Panc1 (cell line): ENCODE data around the gene FGF5. TPM values are rescaled to one million over a fixed set of nuclear protein-coding genes. Genes with fewer than 3 reads are reported as not detected.

Experiments
- ATAC-seq: fragments of 200-7000 bp; cut with Tn5 transposase; 2 replicates; pipeline ENCODE4 v1.9.1; 2020; ENCODE audit warnings: mild to moderate bottlenecking, moderate library complexity
- BruUV-seq: library from RNA; stranded (reverse); fragments of 400-500 nt; replicated peaks from 2 replicates; lab custom pipeline; 2021; lab: Mats Ljungman, UMichigan
- CTCF ChIA-PET: fragments of 300-600 bp; sonication (Branson Sonifier 250); formaldehyde crosslinking; loops from one replicate; lab custom pipeline; 2022; ENCODE audit warnings: antibody characterized with exemption; lab: Charles Lee
- POLR2A ChIA-PET: fragments of 300-600 bp; sonication (Branson Sonifier 250); formaldehyde crosslinking; loops from one replicate; lab custom pipeline; 2022; ENCODE audit warnings: antibody characterized with exemption; lab: Charles Lee
- DNase-seq: peaks from one replicate; pipeline ENCODE4 v3.0.0-alpha.2; 2010; ENCODE audit warnings: low read depth, low spot score
- H3K27ac ChIP-seq: 2 replicates; pipeline ENCODE4 v1.5.1; 2011; ENCODE audit warnings: mild to moderate bottlenecking, low read length, inconsistent platforms
- H3K27me3 ChIP-seq: fragments of 200-500 bp; sonication (Bioruptor generic); 2 replicates; pipeline ENCODE4 v1.6.0; 2014; ENCODE audit warnings: low read length, inconsistent platforms; ENCODE audit not compliant: control insufficient read depth, insufficient read depth
- H3K36me3 ChIP-seq: fragments of 200-500 bp; sonication (Bioruptor generic); 2 replicates; pipeline ENCODE4 v1.5.1; 2014; ENCODE audit warnings: inconsistent platforms, mild to moderate bottlenecking, low read length, moderate library complexity; ENCODE audit not compliant: control insufficient read depth, insufficient read depth
- H3K4me1 ChIP-seq: 2 replicates; pipeline ENCODE4 v1.5.1; 2011; ENCODE audit warnings: inconsistent platforms, mild to moderate bottlenecking, low read length, moderate library complexity; ENCODE audit not compliant: control insufficient read depth, insufficient read depth
- H3K4me3 ChIP-seq, 2 experiments: 2 replicates each; pipeline ENCODE4 v1.5.1; 2011 to 2012; ENCODE audit warnings: low read depth in 2 of 2, low read length in 2 of 2, mild to moderate bottlenecking in 2 of 2, inconsistent platforms in 1 of 2, moderate library complexity in 1 of 2
- H3K9me3 ChIP-seq: fragments of 200-500 bp; sonication (Bioruptor generic); 2 replicates; pipeline ENCODE4 v1.5.1; 2014; ENCODE audit warnings: low read depth, mild to moderate bottlenecking, inconsistent platforms, low read length, moderate library complexity; ENCODE audit not compliant: control insufficient read depth, insufficient read depth
- CTCF ChIP-seq: fragments of 450-650 bp; IDR thresholded peaks from 2 replicates; pipeline ENCODE4 v1.5.1; 2017; ENCODE audit warnings: mild to moderate bottlenecking
- POLR2AphosphoS5 ChIP-seq: IDR thresholded peaks from 2 replicates; pipeline ENCODE4 v1.6.1; 2012; ENCODE audit warnings: mild to moderate bottlenecking, low read depth, low read length, moderate library complexity
- REST ChIP-seq, 2 experiments: IDR thresholded peaks; 2 replicates each; pipeline ENCODE4 v1.6.1; 2011 to 2012; ENCODE audit warnings: low read depth in 2 of 2, control low read depth in 1 of 2, low read length in 1 of 2, mild to moderate bottlenecking in 1 of 2, moderate library complexity in 1 of 2; ENCODE audit not compliant: insufficient read depth in 1 of 2
- SIN3A ChIP-seq: IDR thresholded peaks from 2 replicates; pipeline ENCODE4 v1.6.1; 2012; ENCODE audit warnings: low read depth, mild to moderate bottlenecking, low read length, moderate library complexity, borderline replicate concordance; ENCODE audit not compliant: insufficient read depth
- TCF7L2 ChIP-seq: IDR thresholded peaks from 2 replicates; pipeline ENCODE4 v1.6.1; 2011; ENCODE audit warnings: mild to moderate bottlenecking, low read depth, low read length, inconsistent platforms
- in situ Hi-C: cut with HindIII; loops from 2 replicates; pipeline ENCODE4 v1.10.0; 2016; ENCODE audit warnings: low sequenced_read_pairs, low pct_unique_long_range_greater_than_20kb
- intact Hi-C: fragments of 100-400 bp; cut with micrococcal nuclease; formaldehyde crosslinking; loops from one replicate; pipeline ENCODE4 v1.10.0; 2022; ENCODE audit not compliant: unreplicated experiment
- total RNA-seq: library from RNA; stranded (reverse); gene quantifications from one replicate; pipeline ENCODE4 v1.2.1, GENCODE V29; 2021; ENCODE audit not compliant: unreplicated experiment

Gene FGF5
- total RNA-seq, 1 experiment from 2014 or later = 1.3 TPM

- intact Hi-C loops = no loop called here
- ChIA-PET CTCF (interaction anchor here (0.7 kb wide), 1 partner anchor 52 kb away, joined by 3 read pairs; no protein-coding TSS in a partner anchor), POLR2A (no interaction called here)
- no peak for ATAC-seq
- no peak for TF ChIP-seq POLR2AphosphoS5
- in situ Hi-C loops = no loop called here
- Histone ChIP-seq H3K27me3 (no peaks in the 10 kb centered on the region), H3K4me3 (no peak overlapping the region), H3K27ac (no peak overlapping the region), H3K9me3 (no peaks in the 10 kb centered on the region), H3K4me1 (no peaks in the 10 kb centered on the region), H3K36me3 (no peaks in the 10 kb centered on the region)
- no peak for DNase-seq
- no TSS peak for BruUV-seq
Observed at GRCh38 chr4:80252427-80252826, 14.0 kb upstream of the FGF5 start.

- Histone ChIP-seq H3K4me3 (no peak overlapping the region), H3K9me3 (no peaks in the 10 kb centered on the region), H3K36me3 (no peaks in the 10 kb centered on the region), H3K27me3 (no peaks in the 10 kb centered on the region), H3K4me1 (no peaks in the 10 kb centered on the region), H3K27ac (no peak overlapping the region)
- ATAC-seq (no peak), DNase-seq (no peak)
- BruUV-seq = no TSS peak
- no peak for TF ChIP-seq CTCF
- TF ChIP-seq SIN3A = no peak
- TF ChIP-seq POLR2AphosphoS5 = no peak
- no peak for TF ChIP-seq REST (IDR thresholded peaks at IDR 0.05; ENCODE audit: insufficient read depth in 1 of 2, low read depth in 2 of 2, low read length in 1 of 2)
- no peak for TF ChIP-seq TCF7L2
- ChIA-PET POLR2A (no interaction called here), CTCF (interaction anchor here (0.7 kb wide), 1 partner anchor 51 kb away, joined by 3 read pairs; no protein-coding TSS in a partner anchor)
- in situ Hi-C loops (no loop called here), intact Hi-C loops (no loop called here)
Observed at GRCh38 chr4:80252953-80253352, 13.5 kb upstream of the FGF5 start.

- Histone ChIP-seq H3K36me3 (no peaks in the 10 kb centered on the region), H3K27ac (no peak overlapping the region), H3K4me1 (no peaks in the 10 kb centered on the region), H3K27me3 (no peaks in the 10 kb centered on the region), H3K4me3 (no peak overlapping the region), H3K9me3 (no peaks in the 10 kb centered on the region)
- intact Hi-C loops (no loop called here), in situ Hi-C loops (no loop called here)
- TF ChIP-seq POLR2AphosphoS5 (no peak), CTCF (no peak), REST (IDR thresholded peaks at IDR 0.05; ENCODE audit: insufficient read depth in 1 of 2, low read depth in 2 of 2, low read length in 1 of 2) (no peak), TCF7L2 (no peak), SIN3A (no peak)
- POLR2A ChIA-PET = no interaction called here
- ATAC-seq (no peak), DNase-seq (no peak)
- CTCF ChIA-PET = no interaction called here
- BruUV-seq = no TSS peak
Observed at GRCh38 chr4:80253510-80253909, 13.0 kb upstream of the FGF5 start.
